ENCODE measurements around the gene FBXO30. TPM values are rescaled to one million over a fixed set of nuclear protein-coding genes. Genes with fewer than 3 reads are reported as not detected.

FBXO30 gene
- total RNA-seq, 1 donor from 2014 or later = 6.1 TPM

DNA sequence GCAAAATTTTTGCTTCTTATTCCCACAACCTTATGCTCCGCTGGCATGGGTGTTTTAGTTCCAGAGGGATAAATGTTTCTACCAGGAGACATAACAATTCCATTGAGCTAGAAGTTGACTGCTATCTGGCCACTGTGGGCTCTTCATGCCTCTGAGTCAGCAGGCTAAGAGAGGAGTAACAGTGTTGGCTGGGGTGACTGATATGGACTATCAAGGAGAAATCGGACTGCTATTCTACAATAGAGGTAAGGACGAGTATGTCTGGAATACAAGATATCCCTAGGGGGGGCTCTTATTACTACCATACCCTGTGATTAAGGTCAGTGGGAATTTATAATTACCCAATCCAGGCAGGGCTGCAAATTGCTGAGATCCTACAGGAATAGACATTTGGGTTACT is 26.9 kb downstream of the FBXO30 start:
- CTCF ChIA-PET = no interaction called here
- H3K4me3 Mint-ChIP-seq = no peak overlapping the region
- ATAC-seq (ENCODE audit: low read depth) (no peak), DNase-seq (no peak)
- H3K36me3 Mint-ChIP-seq (ENCODE audit: low read depth) = peaks cover 18% of the 10 kb centered on the region
- no peaks in the 10 kb centered on the region for H3K27me3 Mint-ChIP-seq
- intact Hi-C loops (cut with micrococcal nuclease) = no loop called here
- H3K9me3 Mint-ChIP-seq = peaks cover 19% of the 10 kb centered on the region
- POLR2A ChIA-PET = no interaction called here
- TF ChIP-seq, protein P1, sequence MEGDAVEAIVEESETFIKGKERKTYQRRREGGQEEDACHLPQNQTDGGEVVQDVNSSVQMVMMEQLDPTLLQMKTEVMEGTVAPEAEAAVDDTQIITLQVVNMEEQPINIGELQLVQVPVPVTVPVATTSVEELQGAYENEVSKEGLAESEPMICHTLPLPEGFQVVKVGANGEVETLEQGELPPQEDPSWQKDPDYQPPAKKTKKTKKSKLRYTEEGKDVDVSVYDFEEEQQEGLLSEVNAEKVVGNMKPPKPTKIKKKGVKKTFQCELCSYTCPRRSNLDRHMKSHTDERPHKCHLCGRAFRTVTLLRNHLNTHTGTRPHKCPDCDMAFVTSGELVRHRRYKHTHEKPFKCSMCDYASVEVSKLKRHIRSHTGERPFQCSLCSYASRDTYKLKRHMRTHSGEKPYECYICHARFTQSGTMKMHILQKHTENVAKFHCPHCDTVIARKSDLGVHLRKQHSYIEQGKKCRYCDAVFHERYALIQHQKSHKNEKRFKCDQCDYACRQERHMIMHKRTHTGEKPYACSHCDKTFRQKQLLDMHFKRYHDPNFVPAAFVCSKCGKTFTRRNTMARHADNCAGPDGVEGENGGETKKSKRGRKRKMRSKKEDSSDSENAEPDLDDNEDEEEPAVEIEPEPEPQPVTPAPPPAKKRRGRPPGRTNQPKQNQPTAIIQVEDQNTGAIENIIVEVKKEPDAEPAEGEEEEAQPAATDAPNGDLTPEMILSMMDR (IDR thresholded peaks at IDR 0.05) = no peak
- H3K27ac Mint-ChIP-seq = no peak overlapping the region
- H3K4me1 Mint-ChIP-seq = no peaks in the 10 kb centered on the region

DNA sequence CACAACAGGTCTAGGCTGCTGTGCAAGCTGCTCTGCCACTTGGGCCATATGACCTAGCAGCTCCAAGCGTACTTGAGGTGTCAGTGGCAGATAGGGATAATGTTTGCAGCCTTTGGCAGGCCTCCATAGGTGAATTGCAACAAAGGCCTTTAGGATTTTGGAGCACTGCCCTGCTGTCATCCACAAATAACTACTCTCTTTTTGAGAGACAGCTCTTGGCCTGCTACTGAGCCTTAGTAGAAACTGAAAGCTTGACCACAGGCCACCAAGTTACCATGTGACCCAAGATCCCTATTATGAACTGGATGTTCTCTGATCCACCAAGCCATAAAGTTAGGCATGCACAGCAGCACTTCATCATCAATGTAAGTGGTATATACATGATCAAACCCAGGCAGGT is 29.9 kb downstream of the FBXO30 start:
- Mint-ChIP-seq H3K36me3 (ENCODE audit: low read depth) (peaks cover 4% of the 10 kb centered on the region), H3K27ac (no peak overlapping the region), H3K4me3 (no peak overlapping the region), H3K4me1 (no peaks in the 10 kb centered on the region), H3K27me3 (no peaks in the 10 kb centered on the region), H3K9me3 (peaks cover 5% of the 10 kb centered on the region)
- TF ChIP-seq, protein P1 (IDR thresholded peaks at IDR 0.05) = no peak
- ChIA-PET POLR2A (no interaction called here), CTCF (no interaction called here)
- no peak for ATAC-seq (ENCODE audit: low read depth)
- intact Hi-C loops (cut with micrococcal nuclease) = no loop called here
- DNase-seq = no peak

DNA sequence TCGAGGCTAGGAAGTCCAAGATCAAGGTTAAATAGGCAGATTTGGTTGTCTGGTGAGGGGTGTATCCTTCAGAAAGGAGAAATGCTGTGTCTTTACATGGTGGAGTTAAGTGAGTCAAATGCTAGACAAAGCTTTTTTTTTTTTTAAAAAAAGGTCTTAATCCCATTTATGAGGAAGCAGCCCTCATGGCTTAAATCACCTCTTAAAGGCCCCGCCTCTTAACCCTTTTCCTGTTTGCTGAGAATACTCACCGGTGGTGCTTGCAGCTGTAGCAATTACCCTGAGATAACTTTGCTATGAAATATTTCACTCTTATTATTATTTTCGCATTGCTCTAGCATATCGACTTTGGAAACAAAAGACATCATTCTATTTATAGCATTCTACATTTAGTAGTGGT is 30.8 kb downstream of the FBXO30 start:
- DNase-seq (no peak), ATAC-seq (ENCODE audit: low read depth) (no peak)
- ChIA-PET POLR2A (no interaction called here), CTCF (no interaction called here)
- Mint-ChIP-seq H3K27me3 (no peaks in the 10 kb centered on the region), H3K9me3 (peaks cover 5% of the 10 kb centered on the region), H3K36me3 (ENCODE audit: low read depth) (peaks cover 4% of the 10 kb centered on the region), H3K27ac (no peak overlapping the region), H3K4me3 (no peak overlapping the region), H3K4me1 (no peaks in the 10 kb centered on the region)
- intact Hi-C loops (cut with micrococcal nuclease) = no loop called here
- TF ChIP-seq, protein P1 (IDR thresholded peaks at IDR 0.05) = no peak

DNA sequence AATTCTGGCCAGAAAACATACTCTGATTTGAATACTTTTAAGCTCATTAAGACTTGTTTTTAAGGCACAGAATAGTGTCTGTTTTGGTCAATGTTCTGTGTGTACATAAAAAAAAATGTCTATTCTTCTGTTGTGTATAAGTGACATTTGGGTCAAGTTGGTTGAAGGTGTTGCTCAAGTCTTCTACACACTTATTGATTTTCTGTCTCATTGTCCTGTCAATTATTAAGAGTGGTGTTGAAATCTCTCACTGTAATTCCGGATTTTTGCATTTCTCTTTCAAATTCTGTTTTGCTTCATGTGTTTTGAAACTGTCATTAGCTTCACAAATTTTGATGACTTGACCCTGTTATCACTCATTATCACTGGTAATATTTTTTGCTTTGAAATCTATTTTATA is 41.7 kb downstream of the FBXO30 start:
- no peaks in the 10 kb centered on the region for H3K9me3 Mint-ChIP-seq
- intact Hi-C loops (cut with micrococcal nuclease) = no loop called here
- H3K4me3 Mint-ChIP-seq = no peak overlapping the region
- no peaks in the 10 kb centered on the region for H3K36me3 Mint-ChIP-seq (ENCODE audit: low read depth)
- TF ChIP-seq, protein P1 (IDR thresholded peaks at IDR 0.05) = no peak
- ChIA-PET CTCF (no interaction called here), POLR2A (no interaction called here)
- no peak overlapping the region for H3K27ac Mint-ChIP-seq
- DNase-seq (no peak), ATAC-seq (ENCODE audit: low read depth) (no peak)
- H3K4me1 Mint-ChIP-seq = no peaks in the 10 kb centered on the region
- H3K27me3 Mint-ChIP-seq = no peaks in the 10 kb centered on the region

DNA sequence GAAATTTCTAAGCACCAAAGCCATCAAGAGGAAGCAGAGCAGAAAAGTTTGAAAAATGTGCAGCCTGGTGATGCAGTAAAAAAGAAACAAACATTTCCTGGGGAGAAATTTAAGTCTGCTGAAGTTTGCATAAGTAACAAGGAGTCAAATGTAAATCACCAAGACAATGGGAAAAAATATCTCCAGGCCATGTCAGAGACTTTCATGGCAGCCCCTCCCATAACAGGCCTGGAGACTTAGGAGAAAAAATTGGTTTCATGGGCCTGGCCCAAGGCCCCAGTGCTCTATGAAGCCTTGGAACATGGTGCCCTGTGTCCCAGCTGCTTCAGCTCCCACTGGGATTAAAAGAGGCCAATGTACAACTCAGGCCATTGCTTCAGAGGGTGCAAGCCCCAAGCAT is 49.1 kb downstream of the FBXO30 start:
- H3K36me3 Mint-ChIP-seq (ENCODE audit: low read depth) = no peaks in the 10 kb centered on the region
- H3K27ac Mint-ChIP-seq = no peak overlapping the region
- TF ChIP-seq, protein P1 (IDR thresholded peaks at IDR 0.05) = no peak
- no peaks in the 10 kb centered on the region for H3K4me1 Mint-ChIP-seq
- H3K9me3 Mint-ChIP-seq = peaks cover 4% of the 10 kb centered on the region
- ChIA-PET CTCF (no interaction called here), POLR2A (no interaction called here)
- ATAC-seq (ENCODE audit: low read depth) (no peak), DNase-seq (no peak)
- intact Hi-C loops (cut with micrococcal nuclease) = no loop called here
- H3K27me3 Mint-ChIP-seq = no peaks in the 10 kb centered on the region
- H3K4me3 Mint-ChIP-seq = no peak overlapping the region

Measured in activated B cell treated with CpG ODN at 0.5 μM for 24 hours (primary cell).